Coronary artery (tissue), 2 donors: ENCODE data around the gene NRROS.
A peak's percentile ranks its signal among the peaks of the same experiment; 100 is the strongest.

ENCODE experiments used
- DNase-seq: peaks from one replicate; pipeline ENCODE4 v3.0.0-alpha.2; 2017; ENCODE audit warnings: low spot score
- H3K27ac ChIP-seq, 2 donors: fragments of 200-600 bp; sonication (generic); one replicate each; pipeline ENCODE4 v1.5.1; 2016 to 2019
- H3K4me3 ChIP-seq: fragments of 200-600 bp; sonication (generic); 2 replicates; pipeline ENCODE4 v1.5.1; 2016; ENCODE audit warnings: mild to moderate bottlenecking, moderate library complexity
- TF ChIP-seq, protein P1 (sequence below): fragments of 200-600 bp; sonication (generic); IDR thresholded peaks from one replicate; pipeline ENCODE4 v1.5.1; 2019; ENCODE audit warnings: antibody characterized with exemption

NRROS gene

DNA sequence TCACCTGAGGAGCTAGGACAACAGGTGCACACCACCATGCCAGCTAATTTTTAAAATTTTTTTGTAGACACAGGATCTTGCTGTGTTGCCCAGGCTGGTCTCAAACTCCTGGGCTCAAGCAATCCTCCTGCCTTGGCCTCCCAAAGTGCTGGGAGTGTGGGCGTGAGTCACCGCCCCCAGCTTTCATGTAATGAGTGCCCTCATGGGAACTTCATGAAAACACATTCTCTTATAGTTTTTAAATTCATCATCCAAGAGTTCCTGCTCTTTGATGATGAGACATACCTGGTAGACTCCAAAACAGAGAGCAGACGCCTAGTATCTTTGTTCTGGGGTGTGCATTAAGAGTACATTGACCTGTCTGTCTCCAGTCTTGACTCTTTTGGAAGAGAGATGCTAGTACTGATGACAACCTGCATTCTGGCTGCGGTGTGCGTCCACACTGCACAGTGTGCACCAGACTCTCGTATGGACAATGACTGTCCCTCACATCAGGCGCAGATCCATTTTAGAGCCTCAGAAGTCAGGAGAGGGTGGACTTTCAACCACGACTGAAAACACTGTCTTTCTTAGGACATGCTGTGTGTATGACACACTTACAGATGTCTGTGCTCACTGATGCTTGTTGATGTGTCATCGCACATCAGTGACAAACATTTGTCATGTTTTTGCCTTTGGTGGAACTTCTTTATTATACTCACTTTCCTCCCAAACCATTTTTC is 2.0 kb downstream of the NRROS start:
- no peak for DNase-seq
- peak overlapping the region; percentile 49 for H3K4me3 ChIP-seq
- peak overlapping the region in 1 of 2 donors; percentile 45 for H3K27ac ChIP-seq
- TF ChIP-seq, protein P1, sequence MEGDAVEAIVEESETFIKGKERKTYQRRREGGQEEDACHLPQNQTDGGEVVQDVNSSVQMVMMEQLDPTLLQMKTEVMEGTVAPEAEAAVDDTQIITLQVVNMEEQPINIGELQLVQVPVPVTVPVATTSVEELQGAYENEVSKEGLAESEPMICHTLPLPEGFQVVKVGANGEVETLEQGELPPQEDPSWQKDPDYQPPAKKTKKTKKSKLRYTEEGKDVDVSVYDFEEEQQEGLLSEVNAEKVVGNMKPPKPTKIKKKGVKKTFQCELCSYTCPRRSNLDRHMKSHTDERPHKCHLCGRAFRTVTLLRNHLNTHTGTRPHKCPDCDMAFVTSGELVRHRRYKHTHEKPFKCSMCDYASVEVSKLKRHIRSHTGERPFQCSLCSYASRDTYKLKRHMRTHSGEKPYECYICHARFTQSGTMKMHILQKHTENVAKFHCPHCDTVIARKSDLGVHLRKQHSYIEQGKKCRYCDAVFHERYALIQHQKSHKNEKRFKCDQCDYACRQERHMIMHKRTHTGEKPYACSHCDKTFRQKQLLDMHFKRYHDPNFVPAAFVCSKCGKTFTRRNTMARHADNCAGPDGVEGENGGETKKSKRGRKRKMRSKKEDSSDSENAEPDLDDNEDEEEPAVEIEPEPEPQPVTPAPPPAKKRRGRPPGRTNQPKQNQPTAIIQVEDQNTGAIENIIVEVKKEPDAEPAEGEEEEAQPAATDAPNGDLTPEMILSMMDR: no peak

- peak overlapping the region in 1 of 2 donors; percentile 48 for H3K27ac ChIP-seq
- no peak for DNase-seq
- TF ChIP-seq, protein P1: no peak
- H3K4me3 ChIP-seq: peak overlapping the region; percentile 49
These were observed 2.9 kb downstream of the NRROS start for GRCh38 chr3:196642434-196642833.

DNA sequence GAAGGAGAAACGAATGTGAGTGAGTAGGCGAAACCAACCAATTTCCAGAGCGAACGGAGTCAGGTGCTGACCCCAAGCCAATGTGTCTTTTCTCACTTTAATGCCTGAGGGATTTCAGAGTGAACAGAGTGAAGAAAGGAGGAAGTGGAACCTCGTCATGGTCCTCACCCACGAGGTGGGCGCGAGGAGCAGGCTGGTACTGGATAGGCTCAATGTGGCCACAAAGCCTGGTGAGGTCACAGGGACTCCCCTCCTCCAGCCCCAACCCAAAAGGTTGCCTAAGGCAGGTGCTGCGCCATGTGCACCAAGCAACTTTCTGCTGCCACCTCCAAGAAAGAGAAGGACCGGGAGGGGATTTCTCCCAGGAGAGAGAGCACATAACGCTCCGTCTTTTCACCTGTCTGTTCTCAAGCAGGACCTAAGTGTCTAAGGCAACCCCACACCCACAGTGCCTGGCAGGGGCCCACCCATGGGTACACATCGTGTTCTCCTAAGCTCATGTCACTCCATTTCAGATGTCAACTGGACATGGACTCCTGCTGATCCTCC is 3.8 kb downstream of the NRROS start:
- peak overlapping the region in 1 of 2 donors; percentile 60 for H3K27ac ChIP-seq
- H3K4me3 ChIP-seq: no peak overlapping the region
- DNase-seq: no peak
- TF ChIP-seq, protein P1: no peak

DNA sequence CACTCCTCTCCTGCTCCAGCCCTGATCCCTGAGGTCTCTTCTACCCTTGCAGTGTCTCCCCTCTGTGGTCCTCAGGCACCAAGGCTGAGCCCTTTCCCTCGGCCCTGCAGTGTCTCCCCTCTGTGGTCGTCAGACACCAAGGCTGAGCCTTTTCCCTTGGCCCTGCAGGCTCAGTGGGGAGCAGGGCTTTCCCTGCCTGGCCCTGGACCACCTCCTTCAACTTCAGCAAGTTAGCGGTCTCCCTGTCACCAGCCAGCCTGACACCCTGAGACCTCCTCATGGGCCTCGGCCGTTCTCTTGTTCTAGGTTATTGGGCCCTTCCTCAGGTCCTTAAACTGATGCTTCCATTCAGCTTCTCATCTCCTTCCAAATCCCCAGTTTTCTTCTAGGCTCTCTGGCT is 4.3 kb downstream of the NRROS start:
- peak overlapping the region in 1 of 2 donors; percentile 60 for H3K27ac ChIP-seq
- DNase-seq: no peak
- TF ChIP-seq, protein P1: no peak
- no peak overlapping the region for H3K4me3 ChIP-seq

DNA sequence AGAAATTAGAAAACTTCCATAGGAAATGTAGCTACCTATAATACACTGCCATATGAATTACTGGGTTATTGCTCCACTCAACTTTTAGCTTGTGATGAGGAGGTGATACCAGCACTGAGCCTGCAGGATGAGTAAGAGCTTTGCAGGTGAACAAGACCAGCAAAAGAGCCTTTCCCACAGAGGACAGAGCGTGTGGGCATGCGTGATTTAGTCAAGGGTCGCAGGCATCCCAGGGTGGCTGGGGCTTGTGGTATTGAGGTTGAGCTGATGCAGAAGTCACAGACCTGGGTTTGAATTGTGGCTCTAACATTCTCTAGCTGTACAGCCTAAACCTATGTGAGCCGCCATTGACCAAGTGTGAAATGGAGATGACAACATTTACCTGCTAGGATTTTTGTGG is 5.6 kb downstream of the NRROS start:
- TF ChIP-seq, protein P1: no peak
- H3K4me3 ChIP-seq: no peak overlapping the region
- DNase-seq: no peak
- H3K27ac ChIP-seq: no peak overlapping the region

GRCh38 chr3:196645897-196646665 is 6.6 kb downstream of the NRROS start:
- H3K27ac ChIP-seq: no peak overlapping the region
- H3K4me3 ChIP-seq: no peak overlapping the region
- TF ChIP-seq, protein P1: no peak
- DNase-seq: no peak
